Endothelial cell of umbilical vein (primary cell): Measurements from ENCODE around the gene SEC22A. TPM values are rescaled to one million over a fixed set of nuclear protein-coding genes. Genes with fewer than 3 reads are reported as not detected.

Experiments used
- BruUV-seq: library from RNA; stranded (reverse); fragments of 400-500 nt; replicated peaks from 2 replicates; lab custom pipeline; 2021; lab: Mats Ljungman, UMichigan
- CTCF ChIA-PET: fragments of 300-600, 350-600 bp; sonication (Branson Sonifier 250); formaldehyde crosslinking; loops from one replicate; lab custom pipeline; 2021; ENCODE audit warnings: antibody characterized with exemption, inconsistent platforms; lab: Charles Lee
- POLR2A ChIA-PET: fragments of 300-600, 350-600 bp; sonication (Branson Sonifier 250); formaldehyde crosslinking; loops from one replicate; lab custom pipeline; 2021; ENCODE audit warnings: antibody characterized with exemption, inconsistent platforms; lab: Charles Lee
- DNase-seq: peaks from one replicate; pipeline ENCODE4 v3.0.0-alpha.2; 2011; ENCODE audit warnings: low read depth, low spot score
- FAIRE-seq: peaks from 2 replicates; lab custom pipeline; 2011; peaks lifted over from hg19 to GRCh38; lab: Jason Lieb, UNC
- H2AFZ ChIP-seq: 2 replicates; pipeline ENCODE4 v1.6.0; 2012; ENCODE audit warnings: low read depth, low read length, control low read depth, inconsistent platforms
- H3K27ac ChIP-seq: 2 replicates; pipeline ENCODE4 v1.5.1; 2011; ENCODE audit warnings: low read depth, mild to moderate bottlenecking, control low read depth, low read length, moderate library complexity; ENCODE audit not compliant: insufficient read depth
- H3K27me3 ChIP-seq, 2 experiments: 2 replicates each; pipeline versions ENCODE4 v1.6.0 to v1.6.1; 2011; ENCODE audit warnings: low read length in 2 of 2, mixed read lengths in 1 of 2; ENCODE audit not compliant: control insufficient read depth in 2 of 2, insufficient read depth in 2 of 2
- H3K36me3 ChIP-seq, 2 experiments: 2 replicates in 1 of 2; 3 replicates in 1 of 2; pipeline ENCODE4 v1.5.1; 2011; ENCODE audit warnings: low read length in 2 of 2, mild to moderate bottlenecking in 1 of 2, moderate library complexity in 1 of 2; ENCODE audit not compliant: control insufficient read depth in 2 of 2, insufficient read depth in 2 of 2; ENCODE audit errors: extremely low read depth in 1 of 2
- H3K4me1 ChIP-seq: 3 replicates; pipeline ENCODE4 v1.5.1; 2011; ENCODE audit warnings: mild to moderate bottlenecking, low read length; ENCODE audit not compliant: control insufficient read depth, insufficient read depth; ENCODE audit errors: extremely low read depth
- H3K4me2 ChIP-seq: 2 replicates; pipeline ENCODE4 v1.6.1; 2011; ENCODE audit warnings: low read length, control low read depth, mixed read lengths; ENCODE audit not compliant: insufficient read depth
- H3K4me3 ChIP-seq, 3 experiments: fragments of 200-600 bp in 1 of 3; sonication (generic), shearing (Covaris generic) in 1 of 3; replicated peaks in 1 of 3; 2 replicates each; pipeline ENCODE4 v1.5.1; 2011 to 2016; ENCODE audit warnings: control low read depth in 3 of 3, low read length in 3 of 3, mild to moderate bottlenecking in 2 of 3, inconsistent platforms in 1 of 3, low read depth in 1 of 3, moderate library complexity in 1 of 3; ENCODE audit not compliant: insufficient read depth in 1 of 3
- H3K79me2 ChIP-seq: 2 replicates; pipeline ENCODE4 v1.6.0; 2012; ENCODE audit warnings: low read length, inconsistent platforms; ENCODE audit not compliant: control insufficient read depth, insufficient read depth
- H3K9ac ChIP-seq: replicated peaks from 2 replicates; pipeline ENCODE3; 2011; ENCODE audit warnings: low read length, control low read depth; ENCODE audit not compliant: insufficient read depth; ENCODE audit errors: extremely low read depth
- H3K9me1 ChIP-seq: replicated peaks from 3 replicates; pipeline ENCODE4 v1.6.0; 2011; ENCODE audit warnings: mild to moderate bottlenecking, low read length; ENCODE audit not compliant: control insufficient read depth, insufficient read depth; ENCODE audit errors: extremely low read depth
- H3K9me3 ChIP-seq: replicated peaks from 2 replicates; pipeline ENCODE4 v1.5.1; 2012; ENCODE audit warnings: low read length, inconsistent platforms; ENCODE audit not compliant: control insufficient read depth, insufficient read depth
- H4K20me1 ChIP-seq: replicated peaks from 2 replicates; pipeline ENCODE3; 2011; ENCODE audit warnings: mild to moderate bottlenecking, low read length; ENCODE audit not compliant: control insufficient read depth, insufficient read depth; ENCODE audit errors: extremely low read depth
- EZH2 ChIP-seq: IDR thresholded peaks from 2 replicates; pipeline ENCODE4 v1.6.1; 2012; ENCODE audit warnings: borderline replicate concordance, low read depth, mild to moderate bottlenecking, moderate library complexity, low read length, inconsistent platforms; ENCODE audit not compliant: severe bottlenecking
- FOS ChIP-seq: IDR thresholded peaks from 2 replicates; pipeline ENCODE4 v1.6.1; 2011; ENCODE audit warnings: mild to moderate bottlenecking, low read length, moderate library complexity, borderline replicate concordance; ENCODE audit not compliant: insufficient read depth
- GATA2 ChIP-seq: IDR thresholded peaks from 2 replicates; pipeline ENCODE4 v1.7.0; 2011; ENCODE audit warnings: low read depth, mild to moderate bottlenecking, moderate library complexity, mixed read lengths, low read length; ENCODE audit not compliant: insufficient read length, insufficient read depth
- JUN ChIP-seq: IDR thresholded peaks from 2 replicates; pipeline ENCODE4 v1.6.1; 2011; ENCODE audit warnings: borderline replicate concordance, low read depth; ENCODE audit not compliant: insufficient read length, insufficient read depth
- MYC ChIP-seq: IDR thresholded peaks from one replicate; pipeline ENCODE4 v1.6.1; 2011; ENCODE audit warnings: mild to moderate bottlenecking, low read depth, low read length
- POLR2A ChIP-seq: IDR thresholded peaks from 2 replicates; pipeline ENCODE4 v1.6.1; 2012; ENCODE audit warnings: low read depth, mild to moderate bottlenecking, control low read depth, low read length
- POLR2AphosphoS5 ChIP-seq: IDR thresholded peaks from 2 replicates; pipeline ENCODE4 v1.6.1; 2012; ENCODE audit warnings: low read depth, mild to moderate bottlenecking, control low read depth, low read length, moderate library complexity; ENCODE audit not compliant: insufficient read depth
- dilution Hi-C: fragments of 300-500 bp; cut with MboI; formaldehyde crosslinking; loops from one replicate; pipeline ENCODE4 v1.15.0; 2019; ENCODE audit warnings: low sequenced_read_pairs; ENCODE audit not compliant: extremely low pct_ligation_motif_present
- intact Hi-C: fragments of 100-400 bp; cut with micrococcal nuclease; formaldehyde crosslinking; loops from one replicate; pipeline ENCODE4 v1.10.0; 2022
- polyA plus RNA-seq, 4 experiments: library from polyadenylated mRNA; depleted of rRNA in 3 of 4; stranded (reverse) in 3 of 4; unstranded in 1 of 4; fragments of >200 nt; gene quantifications; 2 replicates each; pipeline versions ENCODE4 v1.2.1 to v1.2.3, GENCODE V29; 2011 to 2012; ENCODE audit warnings: missing spikeins in 1 of 4
- total RNA-seq: library from RNA; stranded (reverse); gene quantifications from 2 replicates; pipeline ENCODE4 v1.2.3, GENCODE V29; 2021
- TF ChIP-seq, protein P1 (sequence below): IDR thresholded peaks from 2 replicates; pipeline ENCODE4 v1.6.1; 2011; ENCODE audit not compliant: insufficient read depth, insufficient read length
- TF ChIP-seq, protein P2 (sequence below), 2 donors: IDR thresholded peaks; 1 replicate in 1 of 2; 2 replicates in 1 of 2; pipeline ENCODE4 v1.5.1; 2011; ENCODE audit warnings: low read length in 2 of 2, mild to moderate bottlenecking in 2 of 2, moderate library complexity in 2 of 2, control low read depth in 1 of 2, inconsistent platforms in 1 of 2, low read depth in 1 of 2; ENCODE audit not compliant: insufficient read depth in 1 of 2; ENCODE audit errors: extremely low read depth in 1 of 2

The SEC22A gene
- total and polyA plus RNA-seq, 2 donors (not counting 3 experiments of a cell fraction or from before 2014, with no cell fraction given): 20.1 to 26.8 TPM

DNA sequence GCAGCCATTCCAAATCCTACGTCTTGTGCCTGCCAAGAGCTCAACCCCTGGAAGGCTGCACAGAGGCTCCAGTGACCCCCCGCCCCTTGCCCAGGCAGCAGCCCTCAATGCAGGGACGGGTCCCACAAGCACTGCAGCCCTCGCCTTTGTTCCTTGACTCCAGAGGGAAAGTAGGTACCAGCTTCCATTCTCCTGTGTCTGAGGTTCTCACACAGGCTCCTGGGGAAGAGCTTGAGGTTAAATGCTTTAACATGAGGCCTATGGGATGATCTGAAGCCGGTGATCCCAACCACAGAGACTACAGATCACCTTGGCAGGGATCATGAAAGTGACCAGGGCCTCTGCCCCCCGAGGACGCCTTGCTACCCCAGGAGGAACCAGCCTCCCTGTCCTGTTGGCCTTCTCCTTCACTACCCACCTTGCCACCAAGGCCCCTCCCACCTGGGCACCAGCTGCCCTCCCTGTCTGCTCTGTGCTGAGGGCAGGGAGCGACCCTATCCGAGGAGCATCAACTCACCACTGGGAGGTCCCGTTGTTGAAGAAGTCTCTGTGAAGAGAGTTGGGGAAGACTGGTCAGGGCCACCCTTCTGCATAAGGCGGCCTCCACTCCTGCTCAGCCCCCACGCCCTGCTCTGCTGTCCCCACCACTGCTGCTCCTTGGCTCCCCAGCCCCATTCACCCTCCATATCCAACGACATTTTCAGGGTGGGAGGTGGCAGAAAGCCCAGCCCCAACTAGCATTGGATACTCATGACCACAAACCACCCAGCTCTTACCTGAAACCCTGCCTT, 95.3 kb downstream of the SEC22A start:
- no TSS peak for BruUV-seq
- intact Hi-C loops: no loop called here
- POLR2A ChIA-PET: interaction anchor here (0.6 kb wide), 1 partner anchor 202 kb away, joined by 3 read pairs; no protein-coding TSS in a partner anchor
- no peak for DNase-seq
- Histone ChIP-seq H3K36me3 (no peaks in the 10 kb centered on the region), H3K4me1 (no peaks in the 10 kb centered on the region), H3K9me1 (no peaks in the 10 kb centered on the region), H4K20me1 (no peaks in the 10 kb centered on the region), H3K27ac (no peak overlapping the region), H3K9ac (no peak overlapping the region), H3K27me3 (no peaks in the 10 kb centered on the region), H3K4me2 (no peak overlapping the region), H3K9me3 (no peaks in the 10 kb centered on the region), H3K4me3 (no peak overlapping the region), H3K79me2 (no peaks in the 10 kb centered on the region), H2AFZ (no peak overlapping the region)
- FAIRE-seq: no peak
- CTCF ChIA-PET: no interaction called here
- dilution Hi-C loops: no loop called here
- no peak for TF ChIP-seq EZH2
- TF ChIP-seq GATA2: no peak
- TF ChIP-seq MYC: no peak
- no peak for TF ChIP-seq FOS
- TF ChIP-seq, protein P1, sequence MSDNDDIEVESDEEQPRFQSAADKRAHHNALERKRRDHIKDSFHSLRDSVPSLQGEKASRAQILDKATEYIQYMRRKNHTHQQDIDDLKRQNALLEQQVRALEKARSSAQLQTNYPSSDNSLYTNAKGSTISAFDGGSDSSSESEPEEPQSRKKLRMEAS: no peak

DNA sequence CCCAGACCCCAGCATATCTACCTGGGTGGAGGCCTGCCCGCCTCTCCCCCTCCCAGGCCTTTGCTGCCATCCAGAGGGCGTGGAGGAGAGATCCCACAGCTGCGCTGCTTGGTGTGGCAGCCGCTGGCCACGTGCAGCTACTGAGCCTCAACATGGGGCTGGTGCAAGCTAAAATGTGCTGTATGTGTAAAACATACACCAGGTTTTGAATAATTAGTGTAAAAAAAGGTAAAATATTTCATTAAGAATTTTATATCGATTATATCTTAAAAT, 95.8 kb downstream of the SEC22A start:
- FAIRE-seq: no peak
- Histone ChIP-seq H3K9me3 (no peaks in the 10 kb centered on the region), H3K4me3 (no peak overlapping the region), H3K9ac (no peak overlapping the region), H3K79me2 (no peaks in the 10 kb centered on the region), H4K20me1 (no peaks in the 10 kb centered on the region), H3K27ac (no peak overlapping the region), H3K9me1 (no peaks in the 10 kb centered on the region), H3K36me3 (no peaks in the 10 kb centered on the region), H3K4me1 (no peaks in the 10 kb centered on the region), H3K4me2 (no peak overlapping the region), H2AFZ (no peak overlapping the region), H3K27me3 (no peaks in the 10 kb centered on the region)
- intact Hi-C loops: no loop called here
- no peak for DNase-seq
- ChIA-PET POLR2A (no interaction called here), CTCF (no interaction called here)
- TF ChIP-seq FOS (no peak), JUN (no peak), POLR2AphosphoS5 (no peak), EZH2 (no peak), GATA2 (no peak), MYC (no peak), POLR2A (no peak)
- TF ChIP-seq, protein P2, sequence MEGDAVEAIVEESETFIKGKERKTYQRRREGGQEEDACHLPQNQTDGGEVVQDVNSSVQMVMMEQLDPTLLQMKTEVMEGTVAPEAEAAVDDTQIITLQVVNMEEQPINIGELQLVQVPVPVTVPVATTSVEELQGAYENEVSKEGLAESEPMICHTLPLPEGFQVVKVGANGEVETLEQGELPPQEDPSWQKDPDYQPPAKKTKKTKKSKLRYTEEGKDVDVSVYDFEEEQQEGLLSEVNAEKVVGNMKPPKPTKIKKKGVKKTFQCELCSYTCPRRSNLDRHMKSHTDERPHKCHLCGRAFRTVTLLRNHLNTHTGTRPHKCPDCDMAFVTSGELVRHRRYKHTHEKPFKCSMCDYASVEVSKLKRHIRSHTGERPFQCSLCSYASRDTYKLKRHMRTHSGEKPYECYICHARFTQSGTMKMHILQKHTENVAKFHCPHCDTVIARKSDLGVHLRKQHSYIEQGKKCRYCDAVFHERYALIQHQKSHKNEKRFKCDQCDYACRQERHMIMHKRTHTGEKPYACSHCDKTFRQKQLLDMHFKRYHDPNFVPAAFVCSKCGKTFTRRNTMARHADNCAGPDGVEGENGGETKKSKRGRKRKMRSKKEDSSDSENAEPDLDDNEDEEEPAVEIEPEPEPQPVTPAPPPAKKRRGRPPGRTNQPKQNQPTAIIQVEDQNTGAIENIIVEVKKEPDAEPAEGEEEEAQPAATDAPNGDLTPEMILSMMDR (IDR thresholded peaks at IDR 0.05; ENCODE audit: extremely low read depth in 1 of 2, insufficient read depth in 1 of 2, low read depth in 1 of 2, low read length in 2 of 2): no peak
- TF ChIP-seq, protein P1: no peak
- no TSS peak for BruUV-seq
- dilution Hi-C loops: no loop called here
